SU-DHL-6 (cell line): Measurements from ENCODE around the gene RAP1GAP2.

Experiments used
- H2AFZ ChIP-seq: fragments of 200-600 bp; sonication (generic); 2 replicates; pipeline ENCODE4 v1.6.1; 2014; ENCODE audit warnings: low read depth, mild to moderate bottlenecking, moderate library complexity, mixed read lengths, antibody characterized with exemption, low read length; ENCODE audit not compliant: severe bottlenecking
- H3F3A ChIP-seq: fragments of 200-600 bp; shearing (Covaris generic); 2 replicates; pipeline ENCODE4 v1.6.0; 2016; ENCODE audit warnings: antibody characterized with exemption, mild to moderate bottlenecking; ENCODE audit not compliant: insufficient read depth
- H3K27ac ChIP-seq: fragments of 200-600 bp; sonication (generic); 2 replicates; pipeline ENCODE4 v1.5.1; 2016; ENCODE audit warnings: low read depth, mild to moderate bottlenecking, low read length, moderate library complexity, mixed read lengths
- H3K27me3 ChIP-seq: fragments of 200-600 bp; sonication (generic), shearing (Covaris generic); 2 replicates; pipeline ENCODE4 v1.6.0; 2014; ENCODE audit warnings: mild to moderate bottlenecking, low read length
- H3K36me3 ChIP-seq: fragments of 200-600 bp; sonication (generic); 2 replicates; pipeline ENCODE4 v1.6.1; 2014; ENCODE audit warnings: mild to moderate bottlenecking, low read length, mixed read lengths
- H3K4me2 ChIP-seq: fragments of 300-600, 200-600 bp; shearing (Covaris generic), sonication (generic); 2 replicates; pipeline ENCODE4 v1.6.0; 2014; ENCODE audit warnings: low read length, low read depth, mild to moderate bottlenecking; ENCODE audit not compliant: poor library complexity, severe bottlenecking
- H3K4me3 ChIP-seq: fragments of 200-600 bp; sonication (generic); 2 replicates; pipeline ENCODE4 v1.5.1; 2014; ENCODE audit warnings: antibody characterized with exemption, low read length, mild to moderate bottlenecking, mixed read lengths; ENCODE audit not compliant: insufficient read depth, poor library complexity, severe bottlenecking
- H3K79me2 ChIP-seq: fragments of 200-600 bp; sonication (generic); 2 replicates; pipeline ENCODE4 v1.6.1; 2014; ENCODE audit warnings: mild to moderate bottlenecking, low read length, moderate library complexity; ENCODE audit not compliant: insufficient read depth
- H3K9ac ChIP-seq: fragments of 200-600 bp; sonication (generic); 2 replicates; pipeline ENCODE4 v1.7.0; 2014; ENCODE audit warnings: mild to moderate bottlenecking, low read length
- H3K9me2 ChIP-seq: fragments of 200-600 bp; sonication (generic); replicated peaks from 2 replicates; pipeline ENCODE4 v1.6.1; 2014; ENCODE audit warnings: low read length; ENCODE audit not compliant: insufficient read depth
- H3K9me3 ChIP-seq: fragments of 200-600 bp; sonication (generic); 2 replicates; pipeline ENCODE4 v1.6.1; 2014; ENCODE audit warnings: low read length, mixed read lengths; ENCODE audit not compliant: insufficient read depth
- H4K20me1 ChIP-seq: fragments of 200-600 bp; sonication (generic); 2 replicates; pipeline ENCODE4 v1.6.1; 2014; ENCODE audit warnings: low read depth, mild to moderate bottlenecking, antibody characterized with exemption, low read length, moderate library complexity, mixed read lengths
- EZH2phosphoT487 ChIP-seq: fragments of 200-600 bp; sonication (generic), shearing (Covaris generic); conservative IDR thresholded peaks from 2 replicates; pipeline ENCODE4 v1.6.1; 2018; ENCODE audit warnings: mild to moderate bottlenecking, antibody characterized with exemption, low read length, moderate library complexity, mixed read lengths
- TF ChIP-seq, protein P1 (sequence below): fragments of 200-600 bp; sonication (generic); IDR thresholded peaks from one replicate; pipeline ENCODE4 v1.5.1; 2017; ENCODE audit warnings: antibody characterized with exemption, mild to moderate bottlenecking, low read length, moderate library complexity; ENCODE audit not compliant: insufficient read depth, poor library complexity, severe bottlenecking

The RAP1GAP2 gene

DNA sequence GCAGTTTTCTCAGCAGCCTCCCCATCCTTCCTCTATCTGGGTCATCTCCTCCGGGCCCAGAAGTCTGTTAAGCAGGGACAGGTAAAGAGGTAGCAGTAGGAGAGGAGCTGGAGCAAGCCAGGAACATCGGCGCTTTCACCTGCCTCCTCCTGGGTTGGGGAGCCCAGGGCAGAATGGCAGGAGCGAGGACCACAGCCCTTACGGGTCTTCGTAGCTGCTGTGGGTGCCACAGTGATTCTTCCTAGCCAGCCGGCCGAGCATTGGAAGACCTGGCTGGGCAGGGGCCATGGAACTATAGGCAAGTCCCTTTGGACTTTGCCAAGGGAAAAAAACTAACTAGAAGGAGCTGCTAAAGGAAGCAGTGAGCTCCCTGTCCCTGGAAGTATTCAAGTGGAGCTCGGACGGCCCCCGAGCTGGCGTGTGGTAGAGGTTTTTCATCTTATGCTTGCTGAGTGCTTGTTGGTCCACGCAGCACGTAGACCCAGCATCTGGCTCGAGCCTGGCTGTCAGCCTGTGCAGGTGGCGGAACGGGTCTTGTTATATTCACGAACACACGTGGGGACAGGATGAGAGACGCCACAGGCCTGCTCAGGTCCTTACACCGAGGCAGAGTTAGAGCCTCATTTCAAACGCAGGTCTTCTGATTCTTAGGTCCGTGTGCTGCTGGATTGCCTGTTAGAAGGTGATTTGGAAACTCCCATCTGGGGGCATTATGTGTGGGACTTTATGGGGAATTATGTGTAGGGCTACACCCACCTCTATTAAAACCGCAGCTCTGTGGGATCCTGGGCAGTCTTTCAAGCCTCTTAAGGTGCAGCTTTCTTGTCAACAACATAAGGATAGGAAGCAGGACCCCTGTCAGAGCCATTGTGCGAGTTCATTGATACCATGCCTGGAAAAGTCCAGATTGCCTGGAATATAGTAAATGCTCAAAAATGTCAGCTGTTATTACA lies 212.4 kb downstream of the RAP1GAP2 start:
- Histone ChIP-seq H3K4me2 (no peak overlapping the region), H3K27ac (no peak overlapping the region), H3K9me2 (no peaks in the 10 kb centered on the region), H2AFZ (no peak overlapping the region), H3K27me3 (no peaks in the 10 kb centered on the region), H4K20me1 (no peaks in the 10 kb centered on the region), H3K79me2 (no peaks in the 10 kb centered on the region), H3K9me3 (no peaks in the 10 kb centered on the region), H3F3A (peaks cover 18% of the 10 kb centered on the region), H3K36me3 (no peaks in the 10 kb centered on the region), H3K4me3 (no peak overlapping the region), H3K9ac (no peak overlapping the region)
- TF ChIP-seq, protein P1, sequence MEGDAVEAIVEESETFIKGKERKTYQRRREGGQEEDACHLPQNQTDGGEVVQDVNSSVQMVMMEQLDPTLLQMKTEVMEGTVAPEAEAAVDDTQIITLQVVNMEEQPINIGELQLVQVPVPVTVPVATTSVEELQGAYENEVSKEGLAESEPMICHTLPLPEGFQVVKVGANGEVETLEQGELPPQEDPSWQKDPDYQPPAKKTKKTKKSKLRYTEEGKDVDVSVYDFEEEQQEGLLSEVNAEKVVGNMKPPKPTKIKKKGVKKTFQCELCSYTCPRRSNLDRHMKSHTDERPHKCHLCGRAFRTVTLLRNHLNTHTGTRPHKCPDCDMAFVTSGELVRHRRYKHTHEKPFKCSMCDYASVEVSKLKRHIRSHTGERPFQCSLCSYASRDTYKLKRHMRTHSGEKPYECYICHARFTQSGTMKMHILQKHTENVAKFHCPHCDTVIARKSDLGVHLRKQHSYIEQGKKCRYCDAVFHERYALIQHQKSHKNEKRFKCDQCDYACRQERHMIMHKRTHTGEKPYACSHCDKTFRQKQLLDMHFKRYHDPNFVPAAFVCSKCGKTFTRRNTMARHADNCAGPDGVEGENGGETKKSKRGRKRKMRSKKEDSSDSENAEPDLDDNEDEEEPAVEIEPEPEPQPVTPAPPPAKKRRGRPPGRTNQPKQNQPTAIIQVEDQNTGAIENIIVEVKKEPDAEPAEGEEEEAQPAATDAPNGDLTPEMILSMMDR = no peak
- TF ChIP-seq EZH2phosphoT487 = no peak

DNA sequence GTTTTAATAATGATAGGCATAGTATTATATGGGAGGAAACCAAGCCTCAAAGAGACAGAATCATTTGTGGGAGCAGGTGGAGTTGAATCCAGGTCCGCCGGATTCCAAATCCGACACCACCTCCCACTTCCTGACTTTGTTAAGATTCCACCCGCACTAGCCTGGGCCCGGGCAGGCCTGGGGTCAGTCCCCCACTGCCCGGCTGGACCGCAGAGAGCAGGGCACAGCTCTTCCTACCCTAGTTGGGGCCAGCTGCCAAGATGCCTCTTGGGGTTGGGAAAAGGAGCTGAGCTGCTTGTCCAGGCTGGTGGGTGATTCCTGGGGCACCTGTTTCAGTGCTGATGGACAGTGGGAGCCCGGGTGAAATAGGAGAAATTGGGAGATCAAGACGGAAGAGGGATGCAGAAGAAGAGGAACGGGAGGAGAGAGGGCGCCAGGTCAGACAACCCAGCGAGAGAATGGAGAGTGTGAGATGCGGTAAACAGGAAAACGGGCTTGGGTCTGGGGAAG lies 213.2 kb downstream of the RAP1GAP2 start:
- Histone ChIP-seq H3K4me3 (no peak overlapping the region), H3K9me3 (no peaks in the 10 kb centered on the region), H3K79me2 (no peaks in the 10 kb centered on the region), H3K4me2 (no peak overlapping the region), H3K9ac (no peak overlapping the region), H3F3A (peaks cover 11% of the 10 kb centered on the region), H3K9me2 (no peaks in the 10 kb centered on the region), H3K36me3 (no peaks in the 10 kb centered on the region), H3K27ac (no peak overlapping the region), H2AFZ (no peak overlapping the region), H4K20me1 (no peaks in the 10 kb centered on the region), H3K27me3 (no peaks in the 10 kb centered on the region)
- TF ChIP-seq EZH2phosphoT487 = no peak
- TF ChIP-seq, protein P1 = no peak

DNA sequence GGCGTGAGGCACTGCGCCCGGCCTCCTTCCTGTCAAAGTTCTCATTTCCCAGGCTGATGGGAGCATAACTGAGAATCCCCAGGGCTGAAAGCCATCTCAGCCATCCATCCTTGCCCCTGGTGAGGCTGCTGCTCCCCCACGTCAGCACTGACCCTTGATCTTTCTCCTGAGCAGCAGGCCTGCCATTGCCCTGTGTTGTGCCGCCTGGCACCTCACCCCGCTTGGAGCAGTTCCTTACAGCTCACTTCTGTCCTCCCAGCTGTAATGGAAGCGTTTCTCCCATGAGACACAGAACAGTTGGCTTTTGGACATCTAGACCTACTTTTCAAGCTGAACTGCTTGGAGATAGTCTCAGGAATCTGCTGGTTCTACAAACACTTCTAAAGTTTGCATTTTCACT lies 215.7 kb downstream of the RAP1GAP2 start:
- Histone ChIP-seq H3K4me3 (no peak overlapping the region), H3K4me2 (no peak overlapping the region), H3K9ac (no peak overlapping the region), H3K27me3 (no peaks in the 10 kb centered on the region), H3K9me3 (no peaks in the 10 kb centered on the region), H3K79me2 (no peaks in the 10 kb centered on the region), H3K36me3 (no peaks in the 10 kb centered on the region), H3F3A (no peaks in the 10 kb centered on the region), H4K20me1 (no peaks in the 10 kb centered on the region), H2AFZ (no peak overlapping the region), H3K27ac (no peak overlapping the region), H3K9me2 (no peaks in the 10 kb centered on the region)
- TF ChIP-seq, protein P1 = no peak
- no peak for TF ChIP-seq EZH2phosphoT487
